Esophagus muscularis mucosa (tissue), 3 donors: ENCODE results near the gene PLXNA1.

ENCODE experiments used
- CTCF ChIP-seq, 3 experiments: fragments of 200-600 bp in 2 of 3; fragments of 450-650 bp in 1 of 3; sonication (generic) in 2 of 3; IDR thresholded peaks; one replicate each; pipeline ENCODE4 v1.5.1; 2017 to 2019; ENCODE audit warnings: antibody characterized with exemption in 3 of 3, mild to moderate bottlenecking in 2 of 3, moderate library complexity in 1 of 3
- POLR2AphosphoS5 ChIP-seq, 2 donors: sonication (generic); formaldehyde crosslinking; IDR thresholded peaks; one replicate each; pipeline ENCODE4 v1.6.1; 2017; ENCODE audit warnings: antibody characterized with exemption in 2 of 2

- TF ChIP-seq CTCF (IDR thresholded peaks at IDR 0.05) (no peak), POLR2AphosphoS5 (IDR thresholded peaks at IDR 0.05) (no peak)
These were observed 46.1 kb downstream of the PLXNA1 start for GRCh38 chr3:127028781-127029657.
